Cardiac fibroblast (primary cell): ENCODE results near the gene BSPRY.
"Not testable (repeated sequence)": the region's sequence is repeated elsewhere in the genome, so short reads cannot be mapped to it uniquely, and the experiment has no call there.

Experiments used
- DNase-seq, 2 donors: peaks; one replicate each; pipeline versions ENCODE4 v3.0.0 to v3.0.0-alpha.2; 2010; ENCODE audit warnings: low read depth in 2 of 2
- H3K4me3 ChIP-seq, 2 donors: replicated peaks in 1 of 2; 1 replicate in 1 of 2; 2 replicates in 1 of 2; pipeline ENCODE4 v1.5.1; 2011; ENCODE audit warnings: low read depth in 2 of 2, low read length in 2 of 2, mild to moderate bottlenecking in 2 of 2, moderate library complexity in 1 of 2
- CTCF ChIP-seq: IDR thresholded peaks from one replicate; pipeline ENCODE4 v1.5.1; 2011; ENCODE audit warnings: low read depth, mild to moderate bottlenecking, low read length, inconsistent platforms

Gene BSPRY

GRCh38 chr9:113401027-113401792, 51.9 kb downstream of the BSPRY start, which contains the start of gene ALAD:
ALAD (minus strand) TSS chr9:113401284; CDS start chr9:113393559, 7,725 bp downstream.
- TF ChIP-seq CTCF: peak; percentile 91
- peak; percentile 98 to 99 for DNase-seq
- H3K4me3 ChIP-seq: peak within 1 kb of the TSS; percentile 93

- TF ChIP-seq CTCF: no peak
- peak; percentile 9 to 40 for DNase-seq
- no peak overlapping the region for H3K4me3 ChIP-seq
Observed at GRCh38 chr9:113403646-113404045, 54.3 kb downstream of the BSPRY start.

GRCh38 chr9:113406353-113406752, 57.0 kb downstream of the BSPRY start:
- not testable (repeated sequence) for DNase-seq

GRCh38 chr9:113406873-113407511, 57.7 kb downstream of the BSPRY start:
- H3K4me3 ChIP-seq: not testable (repeated sequence)
- DNase-seq: peak; percentile 83 to 88
- TF ChIP-seq CTCF: peak; percentile 85

More at GRCh38 chr9:113406353-113406752, 57.0 kb downstream of the BSPRY start:
- H3K4me3 ChIP-seq: not testable (repeated sequence)

GRCh38 chr9:113409481-113409880, 60.1 kb downstream of the BSPRY start:
- no peak for TF ChIP-seq CTCF
- peak overlapping the region; percentile 87 to 96 for H3K4me3 ChIP-seq
- DNase-seq: no peak

GRCh38 chr9:113409883-113410206, 60.5 kb downstream of the BSPRY start:
- H3K4me3 ChIP-seq: peak overlapping the region; percentile 87 to 96
- TF ChIP-seq CTCF: no peak
- peak in 1 of 2 donors; percentile 13 for DNase-seq

- TF ChIP-seq CTCF: no peak
- H3K4me3 ChIP-seq: peak within 1 kb of the TSS; percentile 87 to 96
- peak; percentile 97 for DNase-seq
Observed at GRCh38 chr9:113410207-113410864, 61.0 kb downstream of the BSPRY start, which contains the start of the genes C9orf43 and POLE3. C9orf43 (plus strand) TSS chr9:113410747; CDS start chr9:113413494, 2,747 bp downstream. POLE3 (minus strand) TSS chr9:113410675; CDS start chr9:113410293, 382 bp downstream.
